MV-4-11 (cell line): Measurements from ENCODE around the gene LRRC28.
A peak's percentile ranks its signal among the peaks of the same experiment; 100 is the strongest.

Experiments
- DNase-seq: peaks from one replicate; lab custom pipeline; 2025; lab: John Stamatoyannopoulos, UW

LRRC28 gene

DNA sequence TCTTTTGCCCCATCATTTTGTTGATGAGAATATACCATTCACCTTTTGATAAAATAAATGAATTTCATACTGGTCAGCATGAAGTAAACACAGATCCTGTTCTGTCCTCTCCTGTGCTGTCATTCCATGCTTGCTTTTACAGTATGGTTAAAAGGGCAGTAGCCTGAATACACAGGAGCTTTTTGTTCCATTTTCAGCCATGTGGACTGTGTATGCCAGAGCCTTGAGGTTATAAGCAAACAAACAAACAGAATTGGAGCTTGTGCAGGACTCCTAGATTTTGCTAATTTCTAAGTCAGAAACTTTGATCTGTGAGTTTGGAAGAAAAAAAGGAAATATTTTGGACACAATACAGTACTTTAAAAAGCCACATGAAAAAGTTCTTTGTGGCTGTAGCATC, 91.9 kb downstream of the LRRC28 start:
- DNase-seq = no peak

DNA sequence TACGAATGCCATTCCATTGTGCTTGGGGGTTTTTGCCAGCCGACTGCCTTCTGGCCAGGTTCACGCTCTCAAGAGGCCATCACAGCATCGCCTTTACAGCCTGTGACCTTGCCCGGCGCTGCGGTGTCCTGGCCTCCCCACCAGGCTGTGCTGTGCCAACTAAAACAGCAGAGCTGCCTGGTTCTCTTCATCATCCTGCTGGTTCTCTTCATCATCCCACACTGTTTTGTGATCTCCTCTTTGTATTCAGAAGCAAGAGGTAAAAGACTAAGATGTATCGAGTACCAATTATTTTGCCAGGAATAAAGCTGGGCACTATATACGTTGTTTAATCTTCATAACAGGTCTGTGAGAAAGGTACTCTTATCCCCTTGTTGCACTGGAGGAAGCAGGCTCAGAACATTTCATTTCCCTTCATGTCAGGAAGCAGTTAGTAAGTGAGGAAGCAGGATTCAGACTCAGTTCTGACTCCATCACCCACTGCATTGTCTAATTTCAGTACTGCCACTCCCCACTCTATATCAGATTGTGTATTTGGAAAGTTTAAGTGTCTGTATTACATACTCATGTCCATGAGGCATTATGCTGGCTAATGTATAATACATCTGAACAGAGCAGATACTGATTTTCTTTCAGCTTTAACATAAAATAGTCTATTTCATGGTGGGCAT, 92.7 kb downstream of the LRRC28 start:
- no peak for DNase-seq

GRCh38 chr15:99344639-99345038, 93.4 kb downstream of the LRRC28 start:
- peak; percentile 3 for DNase-seq

GRCh38 chr15:99345242-99345641, 94.0 kb downstream of the LRRC28 start:
- DNase-seq = no peak

- no peak for DNase-seq
Measured at GRCh38 chr15:99345832-99346462, 94.7 kb downstream of the LRRC28 start.

- no peak for DNase-seq
Measured at GRCh38 chr15:99347574-99347973, 96.3 kb downstream of the LRRC28 start.

DNA sequence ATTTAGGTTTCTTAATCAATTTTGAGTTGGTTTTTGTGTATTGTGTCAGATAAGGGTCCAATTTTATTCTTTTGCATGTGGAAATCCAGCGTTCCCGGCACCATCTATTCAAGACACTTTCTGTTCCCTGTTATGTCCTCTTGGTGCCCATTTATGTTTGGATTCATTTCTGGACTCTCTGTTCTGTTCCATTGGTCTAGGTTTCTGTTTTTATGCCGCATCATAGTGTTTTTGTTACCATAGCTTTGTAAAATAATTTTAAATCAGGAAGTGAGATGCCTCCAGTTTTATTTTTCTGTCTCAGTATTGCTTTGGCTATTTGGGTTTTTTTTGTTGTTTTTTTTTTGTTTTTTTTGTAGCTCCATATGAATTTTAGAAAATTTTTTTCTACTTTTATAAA, 97.1 kb downstream of the LRRC28 start:
- DNase-seq = no peak

DNA sequence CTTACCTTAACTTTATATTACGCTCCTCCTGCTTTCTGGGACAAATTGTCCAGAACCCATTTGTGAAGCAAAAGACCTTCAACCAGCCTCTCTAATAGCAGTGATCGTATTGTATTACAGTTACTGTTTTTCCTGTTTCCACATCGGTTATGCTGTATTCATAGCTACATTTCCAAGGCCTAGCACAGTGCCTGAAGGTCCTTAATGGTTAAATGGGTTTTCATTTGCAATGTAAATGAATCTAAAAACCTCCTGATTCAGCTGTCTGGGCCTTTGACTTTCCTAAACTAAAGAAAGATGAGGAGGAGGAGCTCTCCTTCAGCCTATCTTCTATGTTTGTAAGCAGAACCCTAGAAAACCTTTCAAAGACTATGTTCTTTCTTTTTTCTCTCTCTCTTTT, 99.1 kb downstream of the LRRC28 start:
- DNase-seq = no peak

GRCh38 chr15:99359769-99360168, 108.5 kb downstream of the LRRC28 start:
- peak; percentile 32 for DNase-seq

- DNase-seq = no peak
Measured at GRCh38 chr15:99361545-99362185, 110.4 kb downstream of the LRRC28 start.

GRCh38 chr15:99365242-99365641, 114.0 kb downstream of the LRRC28 start:
- DNase-seq = peak; percentile 41

DNA sequence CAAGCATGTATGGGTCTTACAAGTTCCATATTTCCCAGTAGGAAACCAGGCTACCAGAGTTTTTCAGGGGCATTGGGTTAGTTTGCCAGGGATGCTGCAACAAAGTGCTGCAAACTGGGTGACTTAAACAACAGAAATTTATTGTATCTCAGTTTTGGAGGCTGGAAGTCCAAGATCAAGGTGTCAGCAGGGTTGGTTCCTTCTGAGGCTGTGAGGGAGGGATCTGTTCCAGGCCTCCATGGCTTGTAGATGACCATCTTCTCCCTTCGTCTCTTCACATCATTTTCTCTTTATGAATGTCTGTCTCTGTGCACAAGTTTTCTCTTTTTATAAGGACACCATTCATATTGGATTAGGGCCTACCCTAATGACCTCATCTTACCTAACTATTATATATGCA, 114.7 kb downstream of the LRRC28 start:
- no peak for DNase-seq

DNA sequence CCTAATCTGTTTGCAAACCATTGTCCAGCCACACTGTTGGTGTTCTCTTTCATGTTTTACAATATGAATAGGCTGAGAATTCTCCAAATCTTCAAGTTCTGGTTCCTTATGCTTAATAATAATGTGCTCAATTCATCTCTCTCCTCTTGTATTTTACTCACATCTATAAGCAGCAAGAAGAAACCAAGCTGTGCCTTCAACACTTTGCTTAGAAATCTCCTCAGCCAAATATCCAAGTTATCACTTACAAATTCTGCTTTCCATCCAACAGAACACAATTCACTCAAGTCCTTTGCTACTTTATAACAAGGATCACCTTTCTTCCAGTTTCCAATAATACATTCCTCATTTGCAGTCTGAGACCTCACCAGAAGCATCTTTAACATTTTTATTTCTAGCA, 117.5 kb downstream of the LRRC28 start:
- no peak for DNase-seq

GRCh38 chr15:99369196-99369595, 117.9 kb downstream of the LRRC28 start:
- DNase-seq = peak; percentile 50

- DNase-seq = no peak
Measured at GRCh38 chr15:99371180-99372103, 120.2 kb downstream of the LRRC28 start.

DNA sequence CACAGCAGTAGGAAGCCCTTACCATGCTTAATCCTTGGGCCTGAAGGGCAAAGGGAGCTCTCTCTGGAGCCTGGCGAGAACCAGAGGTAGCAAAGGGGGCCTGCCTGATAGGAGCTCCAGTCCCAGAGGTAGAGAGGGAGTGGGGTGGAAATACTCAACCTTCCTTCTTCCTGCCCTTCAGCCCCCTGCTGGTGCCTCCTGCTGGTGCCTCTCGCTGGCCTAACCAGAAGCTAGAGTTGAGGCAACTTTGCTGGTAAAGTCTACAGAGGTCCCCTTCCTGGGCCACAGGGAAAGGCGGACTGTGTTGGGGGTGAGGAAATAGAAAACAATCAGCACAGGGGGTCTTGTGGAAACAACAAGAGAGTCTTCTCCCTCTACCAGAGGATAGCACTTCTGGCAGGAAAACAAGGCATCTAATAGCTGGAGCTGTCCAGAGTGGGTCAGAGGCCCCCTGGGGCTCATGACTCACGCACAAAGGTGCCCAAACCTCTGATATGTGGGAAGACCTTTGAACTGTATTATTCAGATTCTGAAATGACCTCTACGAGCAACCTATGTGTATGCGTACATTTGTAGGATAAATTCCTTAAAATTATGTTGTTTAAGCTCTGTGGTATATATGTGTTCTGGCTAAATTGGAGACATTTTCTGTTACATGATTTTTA, 133.9 kb downstream of the LRRC28 start:
- no peak for DNase-seq

- no peak for DNase-seq
Measured at GRCh38 chr15:99385865-99386264, 134.6 kb downstream of the LRRC28 start.

DNA sequence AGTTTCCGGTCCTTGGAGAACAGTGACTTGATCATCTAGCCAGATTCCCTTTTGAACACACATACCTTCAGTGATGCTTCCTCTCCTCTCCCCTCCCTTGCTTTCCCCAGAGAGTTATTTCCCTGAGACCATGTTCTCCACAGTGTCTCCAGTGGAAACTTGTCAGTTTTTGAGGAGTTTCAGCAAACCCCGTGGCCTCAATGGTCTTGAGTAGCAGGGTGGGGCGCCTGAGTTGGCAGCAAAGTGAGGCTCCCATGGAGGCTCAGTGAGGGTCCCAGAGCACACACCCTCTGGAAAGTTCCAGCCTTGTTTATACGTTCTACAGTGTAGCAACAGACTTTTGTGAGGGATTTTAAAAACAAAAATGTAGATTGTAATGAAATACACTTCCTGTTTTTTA, 135.1 kb downstream of the LRRC28 start:
- no peak for DNase-seq

GRCh38 chr15:99387421-99388168, 136.3 kb downstream of the LRRC28 start:
- DNase-seq = peak; percentile 28

DNA sequence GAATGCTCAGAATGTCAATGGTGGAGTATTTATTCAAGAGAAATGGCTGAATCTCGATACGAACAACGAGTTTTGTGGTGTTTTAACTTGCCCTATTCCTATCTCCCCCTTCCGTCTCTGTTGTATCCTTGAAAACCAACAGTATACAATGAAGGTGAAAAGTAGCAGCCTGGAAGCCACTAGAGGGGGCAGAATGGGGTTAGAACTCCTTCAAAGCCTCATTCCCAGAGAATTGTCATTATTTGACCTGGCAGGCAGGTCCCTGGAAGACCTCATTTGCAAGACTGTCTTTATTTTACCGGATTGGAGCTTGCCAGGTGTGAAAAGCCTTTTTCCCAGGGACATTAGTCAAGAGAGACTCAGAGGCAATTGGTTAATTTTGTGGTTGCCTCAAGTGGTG, 139.4 kb downstream of the LRRC28 start:
- no peak for DNase-seq

GRCh38 chr15:99393641-99394040, 142.4 kb downstream of the LRRC28 start:
- DNase-seq = no peak
